ENCODE results near the gene PTGR3.

DNA sequence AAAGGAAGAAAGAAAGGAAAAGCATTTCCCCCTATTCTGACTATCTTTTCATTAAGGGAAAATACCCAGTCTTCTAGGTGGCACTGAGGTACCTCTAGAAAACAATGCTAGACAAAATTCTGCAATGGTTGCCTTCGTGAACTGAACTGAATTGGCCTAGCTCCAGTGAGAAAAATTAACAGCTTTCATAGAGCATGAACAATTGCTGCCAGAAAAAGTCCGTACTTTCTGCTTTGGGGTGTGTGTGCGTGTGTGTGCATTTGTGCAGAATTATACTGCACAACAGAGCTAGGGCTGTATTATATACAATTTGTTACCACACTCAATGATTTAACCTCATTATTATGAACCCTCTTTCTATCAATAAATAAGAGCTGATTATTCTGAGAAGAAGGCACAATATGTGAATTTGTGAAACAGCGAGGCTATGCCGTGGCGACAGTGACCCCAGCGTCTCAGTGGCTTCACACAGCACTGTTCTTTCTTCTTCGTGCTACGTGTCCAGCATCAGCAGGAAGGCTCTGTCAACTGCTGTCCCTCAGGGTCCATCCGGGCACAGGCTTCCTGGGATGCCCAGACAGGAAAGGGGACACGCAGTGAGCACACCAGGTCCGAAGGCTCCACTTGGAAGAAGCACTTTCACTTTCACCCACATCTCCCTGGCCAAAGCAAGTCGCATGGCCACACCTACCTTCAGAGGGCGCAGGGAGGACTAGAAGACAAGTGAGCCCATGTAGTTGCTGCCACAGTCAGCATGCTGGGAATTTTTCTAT, 47.5 kb downstream of the PTGR3 start:
- TF ChIP-seq, protein P1, sequence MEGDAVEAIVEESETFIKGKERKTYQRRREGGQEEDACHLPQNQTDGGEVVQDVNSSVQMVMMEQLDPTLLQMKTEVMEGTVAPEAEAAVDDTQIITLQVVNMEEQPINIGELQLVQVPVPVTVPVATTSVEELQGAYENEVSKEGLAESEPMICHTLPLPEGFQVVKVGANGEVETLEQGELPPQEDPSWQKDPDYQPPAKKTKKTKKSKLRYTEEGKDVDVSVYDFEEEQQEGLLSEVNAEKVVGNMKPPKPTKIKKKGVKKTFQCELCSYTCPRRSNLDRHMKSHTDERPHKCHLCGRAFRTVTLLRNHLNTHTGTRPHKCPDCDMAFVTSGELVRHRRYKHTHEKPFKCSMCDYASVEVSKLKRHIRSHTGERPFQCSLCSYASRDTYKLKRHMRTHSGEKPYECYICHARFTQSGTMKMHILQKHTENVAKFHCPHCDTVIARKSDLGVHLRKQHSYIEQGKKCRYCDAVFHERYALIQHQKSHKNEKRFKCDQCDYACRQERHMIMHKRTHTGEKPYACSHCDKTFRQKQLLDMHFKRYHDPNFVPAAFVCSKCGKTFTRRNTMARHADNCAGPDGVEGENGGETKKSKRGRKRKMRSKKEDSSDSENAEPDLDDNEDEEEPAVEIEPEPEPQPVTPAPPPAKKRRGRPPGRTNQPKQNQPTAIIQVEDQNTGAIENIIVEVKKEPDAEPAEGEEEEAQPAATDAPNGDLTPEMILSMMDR (IDR thresholded peaks at IDR 0.05), result no peak
- no peak for TF ChIP-seq EP300 (IDR thresholded peaks at IDR 0.05)
- no peak for TF ChIP-seq POLR2A (IDR thresholded peaks at IDR 0.05)
- TF ChIP-seq POLR2AphosphoS5 (IDR thresholded peaks at IDR 0.05), result no peak

All from gastroesophageal sphincter (tissue), 3 donors.